C1 segment of cervical spinal cord (tissue), 14 donors: Measurements from ENCODE around the gene MUC21.
"Not testable (repeated sequence)": the region's sequence is repeated elsewhere in the genome, so short reads cannot be mapped to it uniquely, and the experiment has no call there.

Experiments
- DNase-seq, 14 donors: peaks; one replicate each; lab custom pipeline; 2025; lab: John Stamatoyannopoulos, UW

MUC21 gene

GRCh38 chr6:31008165-31008564 is 24.6 kb downstream of the MUC21 start:
- peak in 1 of 14 donors; percentile 9 for DNase-seq

GRCh38 chr6:31009731-31010130 is 26.2 kb downstream of the MUC21 start:
- no peak for DNase-seq

DNA sequence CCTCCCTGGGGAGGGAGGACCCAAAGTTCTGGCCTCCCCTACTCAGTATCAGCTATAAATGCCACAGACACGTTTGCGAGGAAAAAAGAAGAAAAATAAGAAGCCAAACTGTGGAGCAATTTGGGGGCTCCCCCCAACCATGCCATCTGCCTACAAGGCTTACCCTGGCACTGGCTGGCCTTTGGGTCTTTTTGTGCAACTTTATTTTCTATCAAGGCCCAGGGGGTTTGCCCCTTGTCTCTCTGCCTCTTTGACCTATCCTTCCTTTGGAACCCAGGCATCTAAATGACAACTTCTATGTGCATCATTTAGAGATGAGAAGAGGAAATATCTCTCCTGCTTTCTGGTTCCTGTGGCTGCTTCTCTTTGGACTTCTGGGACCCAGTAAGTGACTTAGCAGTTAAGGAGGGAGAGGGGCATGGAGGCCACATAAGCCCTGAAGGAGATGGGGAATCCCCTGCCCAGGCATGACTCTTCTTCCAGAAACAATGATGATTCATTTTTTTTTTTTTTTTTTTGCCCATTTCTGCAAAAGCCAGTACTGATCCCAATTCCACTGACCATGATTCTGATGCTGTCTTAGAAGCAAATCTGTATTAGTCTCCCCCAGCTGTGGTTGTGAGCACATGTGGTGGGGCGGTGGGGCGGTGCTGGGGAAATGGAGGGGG is 27.0 kb downstream of the MUC21 start, which contains the start of gene MUC22:
Gene MUC22, plus strand, starts transcription at position 82 of the 668 bp plus-strand sequence. Its CDS starts 233 bp downstream, at position 315.
- no peak for DNase-seq

DNA sequence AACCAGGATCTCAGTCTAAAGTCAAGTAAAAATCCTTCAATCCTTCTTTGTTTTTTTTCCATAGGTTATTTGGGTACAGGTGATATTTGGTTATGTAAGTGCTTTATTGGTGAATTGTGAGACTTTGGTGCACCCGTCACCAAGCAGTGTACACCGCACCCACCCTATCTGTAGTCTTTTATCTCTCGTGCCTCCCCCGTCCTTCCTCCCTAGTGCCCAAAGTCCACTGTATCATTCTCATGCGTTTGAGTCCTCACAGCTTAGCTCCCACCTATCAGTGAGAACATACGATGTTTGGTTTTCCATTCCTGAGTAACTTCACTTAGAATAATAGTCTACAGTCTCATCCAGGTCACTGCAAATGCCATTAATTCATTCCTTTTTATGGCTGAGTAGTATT is 27.6 kb downstream of the MUC21 start:
- no peak for DNase-seq

DNA sequence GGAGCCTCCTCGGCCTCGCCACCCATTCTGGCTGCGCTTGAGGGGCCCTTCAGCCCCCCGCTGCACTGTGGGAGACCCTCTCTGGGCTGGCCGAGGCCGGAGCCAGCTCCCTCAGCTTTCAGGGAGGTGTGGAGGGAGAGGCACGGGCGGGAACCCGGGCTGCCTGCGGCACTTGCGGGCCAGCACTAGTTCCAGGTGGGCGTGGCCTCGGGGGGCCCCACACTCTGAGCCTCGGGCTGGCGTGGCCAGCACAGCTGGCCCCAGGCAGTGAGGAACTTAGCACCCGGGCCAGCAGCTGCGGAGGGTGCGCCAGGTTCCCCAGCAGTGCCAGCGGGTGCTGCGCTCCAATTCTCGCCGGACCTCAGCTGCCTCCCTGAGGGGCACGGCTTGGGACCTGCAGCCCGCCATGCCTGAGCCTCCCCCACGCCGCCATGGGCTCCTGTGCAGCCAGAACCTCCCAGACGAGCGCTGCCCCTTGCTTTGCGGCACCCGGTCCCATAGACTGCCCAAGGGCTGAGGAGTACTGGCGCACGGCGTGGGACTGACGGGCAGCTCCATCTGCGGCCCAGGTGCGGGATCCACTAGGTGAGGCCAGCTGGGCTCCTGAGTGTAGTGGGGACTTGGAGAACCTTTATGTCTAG is 33.3 kb downstream of the MUC21 start:
- DNase-seq = no peak

GRCh38 chr6:31017436-31017835 is 33.9 kb downstream of the MUC21 start:
- not testable (repeated sequence) for DNase-seq

GRCh38 chr6:31020057-31020456 is 36.5 kb downstream of the MUC21 start:
- no peak for DNase-seq

DNA sequence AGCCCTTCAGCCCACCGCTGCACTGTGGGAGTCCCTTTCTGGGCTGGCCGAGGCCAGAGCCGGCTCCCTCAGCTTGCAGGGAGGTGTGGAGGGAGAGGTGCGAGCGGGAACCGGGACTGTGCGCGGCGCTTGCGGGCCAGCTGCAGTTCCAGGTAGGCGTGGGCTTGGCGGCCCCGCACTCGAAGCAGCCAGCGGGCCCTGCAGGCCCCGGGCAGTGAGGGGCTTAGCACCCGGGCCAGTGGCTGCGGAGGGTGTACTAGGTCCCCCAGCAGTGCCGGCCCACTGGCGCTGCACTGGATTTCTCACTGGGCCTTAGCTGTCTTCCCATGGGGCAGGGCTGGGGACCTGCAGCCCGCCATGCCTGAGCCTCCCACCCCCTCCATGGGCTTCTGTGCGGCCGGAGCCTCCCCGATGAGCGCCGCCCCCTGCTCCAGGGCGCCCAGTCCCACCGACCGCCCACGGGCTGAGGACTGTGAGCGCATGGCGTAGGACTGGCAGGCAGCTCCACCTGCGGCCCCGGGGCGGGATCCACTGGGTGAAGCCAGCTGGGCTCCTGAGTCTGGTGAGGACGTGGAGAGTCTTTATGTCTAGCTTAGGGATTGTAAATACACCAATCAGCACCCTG is 37.2 kb downstream of the MUC21 start:
- DNase-seq = not testable (repeated sequence)

- not testable (repeated sequence) for DNase-seq
These were observed 38.4 kb downstream of the MUC21 start for GRCh38 chr6:31021705-31022531.

GRCh38 chr6:31025595-31025994 is 42.1 kb downstream of the MUC21 start:
- no peak for DNase-seq

GRCh38 chr6:31031095-31031494 is 47.6 kb downstream of the MUC21 start:
- no peak for DNase-seq

GRCh38 chr6:31033075-31033474 is 49.6 kb downstream of the MUC21 start:
- DNase-seq = no peak

DNA sequence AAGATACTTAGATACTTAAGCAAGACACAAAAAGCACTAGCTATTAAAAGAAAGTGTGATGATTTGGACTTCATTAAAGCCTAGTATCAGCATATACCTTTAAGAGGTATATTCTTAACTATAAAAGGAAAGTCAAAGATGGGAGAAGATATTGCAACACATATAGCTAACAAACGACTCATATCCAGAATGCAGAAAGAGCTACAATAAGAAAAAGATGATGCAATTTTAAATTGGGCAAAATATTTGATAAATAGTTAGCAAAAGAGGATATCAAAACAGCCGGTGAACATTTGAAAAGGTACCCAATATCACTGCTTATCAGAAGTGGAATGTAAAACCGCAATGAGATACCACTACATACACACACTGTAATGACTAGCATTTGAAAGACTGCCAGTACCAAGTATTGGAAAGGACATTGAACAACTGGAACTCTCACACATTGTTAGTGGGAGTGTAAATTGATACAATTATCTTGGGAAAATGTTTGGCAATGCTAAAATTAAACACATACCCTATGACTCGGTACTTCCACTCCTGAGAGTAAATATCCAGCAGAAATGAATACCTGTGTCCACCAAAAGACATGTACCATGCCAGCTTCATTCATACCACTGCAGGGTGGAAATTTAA is 52.5 kb downstream of the MUC21 start:
- no peak for DNase-seq

- no peak for DNase-seq
These were observed 53.7 kb downstream of the MUC21 start for GRCh38 chr6:31037169-31037568.

GRCh38 chr6:31037682-31038081 is 54.2 kb downstream of the MUC21 start:
- no peak for DNase-seq

GRCh38 chr6:31038559-31038958 is 55.0 kb downstream of the MUC21 start:
- no peak for DNase-seq
